ENCODE data around the gene ANKRD30A.

DNA sequence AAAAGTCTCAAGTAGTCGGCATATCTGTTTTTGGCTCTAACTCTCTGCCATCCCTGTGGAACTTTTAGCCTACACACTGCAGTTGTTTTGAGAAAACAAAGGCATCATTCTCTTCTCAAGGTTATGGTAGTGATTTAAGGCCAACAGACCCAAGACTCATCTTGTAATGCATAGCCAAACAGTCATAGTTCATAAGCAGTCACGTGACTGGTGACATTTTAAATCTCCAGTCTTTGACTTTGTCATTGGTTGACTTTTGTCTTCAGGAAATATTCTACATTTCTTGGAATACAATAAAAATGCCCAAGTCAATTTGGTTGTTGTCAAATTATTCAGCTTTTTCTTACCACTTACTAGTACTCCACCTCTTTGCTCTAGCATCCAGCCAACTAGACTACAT, 114.8 kb downstream of the ANKRD30A start:
- TF ChIP-seq, protein P1, sequence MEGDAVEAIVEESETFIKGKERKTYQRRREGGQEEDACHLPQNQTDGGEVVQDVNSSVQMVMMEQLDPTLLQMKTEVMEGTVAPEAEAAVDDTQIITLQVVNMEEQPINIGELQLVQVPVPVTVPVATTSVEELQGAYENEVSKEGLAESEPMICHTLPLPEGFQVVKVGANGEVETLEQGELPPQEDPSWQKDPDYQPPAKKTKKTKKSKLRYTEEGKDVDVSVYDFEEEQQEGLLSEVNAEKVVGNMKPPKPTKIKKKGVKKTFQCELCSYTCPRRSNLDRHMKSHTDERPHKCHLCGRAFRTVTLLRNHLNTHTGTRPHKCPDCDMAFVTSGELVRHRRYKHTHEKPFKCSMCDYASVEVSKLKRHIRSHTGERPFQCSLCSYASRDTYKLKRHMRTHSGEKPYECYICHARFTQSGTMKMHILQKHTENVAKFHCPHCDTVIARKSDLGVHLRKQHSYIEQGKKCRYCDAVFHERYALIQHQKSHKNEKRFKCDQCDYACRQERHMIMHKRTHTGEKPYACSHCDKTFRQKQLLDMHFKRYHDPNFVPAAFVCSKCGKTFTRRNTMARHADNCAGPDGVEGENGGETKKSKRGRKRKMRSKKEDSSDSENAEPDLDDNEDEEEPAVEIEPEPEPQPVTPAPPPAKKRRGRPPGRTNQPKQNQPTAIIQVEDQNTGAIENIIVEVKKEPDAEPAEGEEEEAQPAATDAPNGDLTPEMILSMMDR (IDR thresholded peaks at IDR 0.05) = no peak
- no peak for TF ChIP-seq POLR2A (IDR thresholded peaks at IDR 0.05)

Data from uterus (tissue), 2 donors.